ENCODE measurements around the gene EML4.

EML4 gene

GRCh38 chr2:42199626-42200025 lies 30.5 kb downstream of the EML4 start:
- no peak for TF ChIP-seq CTCF (IDR thresholded peaks at IDR 0.05; ENCODE audit: low read depth, low read length)
- DNase-seq (ENCODE audit: low read depth, low spot score), result no peak
- no peak overlapping the region for H3K4me3 ChIP-seq (ENCODE audit: low read depth, low read length)
- in situ Hi-C loops (cut with HindIII; ENCODE audit: low sequenced_read_pairs), result no loop called here

GRCh38 chr2:42200926-42201855 lies 32.0 kb downstream of the EML4 start:
- no peak for TF ChIP-seq CTCF (IDR thresholded peaks at IDR 0.05; ENCODE audit: low read depth, low read length)
- in situ Hi-C loops (cut with HindIII; ENCODE audit: low sequenced_read_pairs), result no loop called here
- no peak overlapping the region for H3K4me3 ChIP-seq (ENCODE audit: low read depth, low read length)
- DNase-seq (ENCODE audit: low read depth, low spot score), result no peak

- no peak for DNase-seq (ENCODE audit: low read depth, low spot score)
- H3K4me3 ChIP-seq (ENCODE audit: low read depth, low read length), result no peak overlapping the region
- TF ChIP-seq CTCF (IDR thresholded peaks at IDR 0.05; ENCODE audit: low read depth, low read length), result no peak
- in situ Hi-C loops (cut with HindIII; ENCODE audit: low sequenced_read_pairs), result no loop called here
Observed at GRCh38 chr2:42202634-42203008, 33.5 kb downstream of the EML4 start.

GRCh38 chr2:42203792-42204191 lies 34.6 kb downstream of the EML4 start:
- no peak for TF ChIP-seq CTCF (IDR thresholded peaks at IDR 0.05; ENCODE audit: low read depth, low read length)
- DNase-seq (ENCODE audit: low read depth, low spot score), result no peak
- in situ Hi-C loops (cut with HindIII; ENCODE audit: low sequenced_read_pairs), result no loop called here
- H3K4me3 ChIP-seq (ENCODE audit: low read depth, low read length), result no peak overlapping the region

GRCh38 chr2:42205337-42205736 lies 36.2 kb downstream of the EML4 start:
- TF ChIP-seq CTCF (IDR thresholded peaks at IDR 0.05; ENCODE audit: low read depth, low read length), result no peak
- no peak overlapping the region for H3K4me3 ChIP-seq (ENCODE audit: low read depth, low read length)
- DNase-seq (ENCODE audit: low read depth, low spot score), result no peak
- in situ Hi-C loops (cut with HindIII; ENCODE audit: low sequenced_read_pairs), result no loop called here

DNA sequence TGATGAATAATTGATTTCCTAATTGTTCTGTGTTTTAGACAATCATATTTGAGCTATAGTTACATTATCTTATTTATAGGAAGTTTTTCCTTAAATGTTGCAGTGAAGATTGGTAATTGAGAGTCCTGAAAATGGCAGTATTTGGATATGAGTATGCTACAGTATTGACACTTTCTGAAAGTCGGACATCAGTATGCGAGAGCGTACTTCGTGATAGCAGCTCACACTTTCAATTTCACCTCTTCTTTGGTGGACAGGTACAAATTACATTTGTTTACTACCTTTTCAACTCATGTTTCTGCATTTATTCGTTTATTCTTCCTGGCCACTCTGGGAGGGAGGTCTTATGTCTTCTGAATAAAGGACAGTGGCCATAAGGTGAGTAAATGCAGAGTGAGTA lies 38.7 kb downstream of the EML4 start:
- no peak for DNase-seq (ENCODE audit: low read depth, low spot score)
- H3K4me3 ChIP-seq (ENCODE audit: low read depth, low read length), result no peak overlapping the region
- in situ Hi-C loops (cut with HindIII; ENCODE audit: low sequenced_read_pairs), result no loop called here
- TF ChIP-seq CTCF (IDR thresholded peaks at IDR 0.05; ENCODE audit: low read depth, low read length), result no peak

All from astrocyte of the spinal cord (primary cell).